OCI-LY3 (cell line): Measurements from ENCODE around the gene NLRP13.

Experiments used
- CTCF ChIP-seq: fragments of 200-600, 300-600 bp; sonication (generic); IDR thresholded peaks from 2 replicates; pipeline ENCODE4 v1.5.1; 2014; ENCODE audit warnings: antibody characterized with exemption, low read length, low read depth
- EZH2phosphoT487 ChIP-seq: fragments of 200-600 bp; shearing (Covaris generic); IDR thresholded peaks from 2 replicates; pipeline ENCODE4 v1.6.1; 2018; ENCODE audit warnings: antibody characterized with exemption, mixed run types, low read depth

GRCh38 chr19:55959996-55960675, 28.0 kb upstream of the NLRP13 start:
- TF ChIP-seq CTCF (no peak), EZH2phosphoT487 (no peak)
